DOHH2 (cell line): ENCODE measurements around the gene RB1.

Experiments used
- H3F3A ChIP-seq: fragments of 200-600 bp; sonication (generic), shearing (Covaris generic); 2 replicates; pipeline ENCODE4 v1.6.0; 2016; ENCODE audit warnings: antibody characterized with exemption, mild to moderate bottlenecking; ENCODE audit not compliant: control insufficient read depth, insufficient read depth
- H3K27ac ChIP-seq: fragments of 200-600 bp; sonication (generic); 2 replicates; pipeline ENCODE4 v1.5.1; 2014; ENCODE audit warnings: low read depth, mild to moderate bottlenecking, low read length, moderate library complexity
- H3K27me3 ChIP-seq: fragments of 200-600 bp; sonication (generic); 2 replicates; pipeline ENCODE4 v1.6.1; 2014; ENCODE audit warnings: mild to moderate bottlenecking, low read length, mixed read lengths; ENCODE audit not compliant: control insufficient read depth
- H3K36me3 ChIP-seq: fragments of 200-600 bp; sonication (generic); 2 replicates; pipeline ENCODE4 v1.6.1; 2014; ENCODE audit warnings: mild to moderate bottlenecking, low read length, moderate library complexity, mixed read lengths; ENCODE audit not compliant: control insufficient read depth
- H3K4me1 ChIP-seq: fragments of 200-600 bp; sonication (generic); 2 replicates; pipeline ENCODE4 v1.6.1; 2014; ENCODE audit warnings: mild to moderate bottlenecking, low read length, mixed read lengths; ENCODE audit not compliant: control insufficient read depth
- H3K4me2 ChIP-seq: fragments of 200-600 bp; sonication (generic); 2 replicates; pipeline ENCODE4 v1.6.0; 2014; ENCODE audit warnings: mild to moderate bottlenecking, low read length, moderate library complexity
- H3K4me3 ChIP-seq: fragments of 200-600 bp; sonication (generic); 2 replicates; pipeline ENCODE4 v1.5.1; 2014; ENCODE audit warnings: mild to moderate bottlenecking, low read length, mixed read lengths
- H3K79me2 ChIP-seq: fragments of 200-600 bp; sonication (generic); 2 replicates; pipeline ENCODE4 v1.6.1; 2014; ENCODE audit warnings: mild to moderate bottlenecking, low read length, mixed read lengths; ENCODE audit not compliant: control insufficient read depth
- H3K9me2 ChIP-seq: fragments of 200-600 bp; sonication (generic); replicated peaks from 2 replicates; pipeline ENCODE4 v1.6.1; 2014; ENCODE audit warnings: mild to moderate bottlenecking, low read length, mixed read lengths; ENCODE audit not compliant: control insufficient read depth
- H3K9me3 ChIP-seq: fragments of 200-600 bp; sonication (generic); 2 replicates; pipeline ENCODE4 v1.6.1; 2014; ENCODE audit warnings: antibody characterized with exemption, low read length, mixed read lengths; ENCODE audit not compliant: control insufficient read depth, insufficient read depth
- H4K20me1 ChIP-seq: fragments of 200-600 bp; sonication (generic); 2 replicates; pipeline ENCODE4 v1.6.0; 2014; ENCODE audit warnings: low read depth, mild to moderate bottlenecking, antibody characterized with exemption, low read length, moderate library complexity; ENCODE audit not compliant: control insufficient read depth, insufficient read depth
- EZH2phosphoT487 ChIP-seq: fragments of 200-600 bp; sonication (generic); IDR thresholded peaks from 2 replicates; pipeline ENCODE4 v1.6.1; 2017; ENCODE audit warnings: borderline replicate concordance, mild to moderate bottlenecking, antibody characterized with exemption, low read length, moderate library complexity, mixed read lengths
- TF ChIP-seq, protein P1 (sequence below): fragments of 200-600 bp; sonication (generic); IDR thresholded peaks from one replicate; pipeline ENCODE4 v1.5.1; 2014; ENCODE audit warnings: antibody characterized with exemption, mild to moderate bottlenecking, low read depth, low read length; ENCODE audit not compliant: poor library complexity, severe bottlenecking

Gene RB1

DNA sequence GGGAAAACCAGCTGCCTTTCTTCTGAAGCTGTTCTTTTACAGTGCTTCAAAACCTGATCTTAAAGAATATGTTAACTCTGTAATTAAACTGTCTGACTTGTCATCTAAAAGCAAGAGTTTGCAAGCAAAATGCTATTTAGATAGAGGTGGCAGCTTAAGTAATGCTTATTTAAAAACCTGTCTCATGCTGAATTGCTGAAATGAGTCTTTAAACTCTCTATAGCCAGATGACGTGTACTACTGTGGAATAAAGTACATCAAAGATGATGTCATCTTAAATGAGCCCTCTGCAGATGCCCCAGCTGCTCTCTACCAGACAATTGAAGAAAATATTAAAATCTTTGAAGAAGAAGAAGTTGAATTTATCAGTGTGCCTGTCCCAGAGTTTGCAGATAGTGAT lies 47.6 kb upstream of the RB1 start:
- H3K27me3 ChIP-seq: no peaks in the 10 kb centered on the region
- H3K27ac ChIP-seq: no peak overlapping the region
- H3K4me3 ChIP-seq: no peak overlapping the region
- H3K9me3 ChIP-seq: no peaks in the 10 kb centered on the region
- peaks cover 10% of the 10 kb centered on the region for H3K79me2 ChIP-seq
- no peaks in the 10 kb centered on the region for H3F3A ChIP-seq
- H3K9me2 ChIP-seq: no peaks in the 10 kb centered on the region
- TF ChIP-seq, protein P1, sequence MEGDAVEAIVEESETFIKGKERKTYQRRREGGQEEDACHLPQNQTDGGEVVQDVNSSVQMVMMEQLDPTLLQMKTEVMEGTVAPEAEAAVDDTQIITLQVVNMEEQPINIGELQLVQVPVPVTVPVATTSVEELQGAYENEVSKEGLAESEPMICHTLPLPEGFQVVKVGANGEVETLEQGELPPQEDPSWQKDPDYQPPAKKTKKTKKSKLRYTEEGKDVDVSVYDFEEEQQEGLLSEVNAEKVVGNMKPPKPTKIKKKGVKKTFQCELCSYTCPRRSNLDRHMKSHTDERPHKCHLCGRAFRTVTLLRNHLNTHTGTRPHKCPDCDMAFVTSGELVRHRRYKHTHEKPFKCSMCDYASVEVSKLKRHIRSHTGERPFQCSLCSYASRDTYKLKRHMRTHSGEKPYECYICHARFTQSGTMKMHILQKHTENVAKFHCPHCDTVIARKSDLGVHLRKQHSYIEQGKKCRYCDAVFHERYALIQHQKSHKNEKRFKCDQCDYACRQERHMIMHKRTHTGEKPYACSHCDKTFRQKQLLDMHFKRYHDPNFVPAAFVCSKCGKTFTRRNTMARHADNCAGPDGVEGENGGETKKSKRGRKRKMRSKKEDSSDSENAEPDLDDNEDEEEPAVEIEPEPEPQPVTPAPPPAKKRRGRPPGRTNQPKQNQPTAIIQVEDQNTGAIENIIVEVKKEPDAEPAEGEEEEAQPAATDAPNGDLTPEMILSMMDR: no peak
- no peak for TF ChIP-seq EZH2phosphoT487
- H3K4me2 ChIP-seq: no peak overlapping the region
- H3K4me1 ChIP-seq: no peaks in the 10 kb centered on the region
- peaks cover 53% of the 10 kb centered on the region for H3K36me3 ChIP-seq
- no peaks in the 10 kb centered on the region for H4K20me1 ChIP-seq

DNA sequence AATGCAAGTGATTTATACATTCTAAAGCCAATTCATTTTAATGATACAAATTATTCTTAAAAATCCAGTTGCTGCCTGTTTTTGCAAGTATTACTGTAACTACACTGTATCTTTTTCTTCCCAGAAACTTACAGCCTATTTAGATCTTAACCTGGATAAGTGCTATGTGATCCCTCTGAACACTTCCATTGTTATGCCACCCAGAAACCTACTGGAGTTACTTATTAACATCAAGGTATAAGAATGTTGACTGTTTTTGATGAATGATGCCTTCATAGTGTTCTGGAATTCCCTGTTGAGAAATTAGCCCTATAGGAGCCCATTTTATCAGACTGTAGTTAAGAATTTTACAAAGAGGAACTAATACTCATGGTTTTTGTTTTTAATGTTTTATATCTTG lies 45.5 kb upstream of the RB1 start:
- Histone ChIP-seq H3K9me3 (no peaks in the 10 kb centered on the region), H3K27ac (no peak overlapping the region), H3K4me2 (no peak overlapping the region), H3K36me3 (peaks cover 72% of the 10 kb centered on the region), H3K9me2 (no peaks in the 10 kb centered on the region), H3K4me1 (peaks cover 6% of the 10 kb centered on the region), H3K79me2 (no peaks in the 10 kb centered on the region), H3K27me3 (no peaks in the 10 kb centered on the region), H4K20me1 (no peaks in the 10 kb centered on the region), H3F3A (no peaks in the 10 kb centered on the region), H3K4me3 (no peak overlapping the region)
- TF ChIP-seq, protein P1: no peak
- TF ChIP-seq EZH2phosphoT487: no peak

DNA sequence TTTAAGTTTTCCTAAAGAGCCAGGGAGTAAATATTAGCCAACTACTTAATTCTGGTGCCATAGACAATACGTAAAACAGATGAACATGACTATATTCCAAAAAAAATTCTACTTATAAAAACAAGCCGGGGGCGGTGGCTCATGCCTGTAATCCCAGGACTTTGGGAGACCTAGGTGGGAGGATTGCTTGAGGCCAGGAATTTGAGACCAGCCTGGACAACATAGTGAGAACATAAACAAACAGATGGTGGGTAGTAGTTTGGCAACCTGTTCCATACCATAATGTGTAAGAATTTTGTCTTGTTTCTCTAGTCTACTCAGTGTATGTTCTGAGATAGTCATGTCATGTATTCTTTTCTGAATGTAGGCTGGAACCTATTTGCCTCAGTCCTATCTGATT lies 45.1 kb upstream of the RB1 start:
- Histone ChIP-seq H3K79me2 (no peaks in the 10 kb centered on the region), H3K4me1 (peaks cover 11% of the 10 kb centered on the region), H3K36me3 (peaks cover 76% of the 10 kb centered on the region), H3F3A (no peaks in the 10 kb centered on the region), H4K20me1 (no peaks in the 10 kb centered on the region), H3K4me3 (no peak overlapping the region), H3K27me3 (no peaks in the 10 kb centered on the region), H3K9me2 (no peaks in the 10 kb centered on the region), H3K9me3 (no peaks in the 10 kb centered on the region), H3K27ac (no peak overlapping the region), H3K4me2 (no peak overlapping the region)
- TF ChIP-seq, protein P1: no peak
- TF ChIP-seq EZH2phosphoT487: no peak

DNA sequence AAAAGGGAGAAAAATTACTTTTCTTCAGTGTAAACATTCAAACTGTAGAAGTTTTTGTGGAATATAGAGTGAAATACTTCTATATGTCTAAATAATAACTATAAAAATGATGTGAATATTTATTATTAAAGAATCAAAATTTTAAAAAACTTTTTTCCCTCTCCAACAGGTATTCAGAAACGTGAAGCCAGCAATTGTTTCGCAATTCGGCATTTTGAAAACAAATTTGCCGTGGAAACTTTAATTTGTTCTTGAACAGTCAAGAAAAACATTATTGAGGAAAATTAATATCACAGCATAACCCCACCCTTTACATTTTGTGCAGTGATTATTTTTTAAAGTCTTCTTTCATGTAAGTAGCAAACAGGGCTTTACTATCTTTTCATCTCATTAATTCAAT lies 42.6 kb upstream of the RB1 start:
- Histone ChIP-seq H3K36me3 (peaks cover 59% of the 10 kb centered on the region), H3K9me3 (no peaks in the 10 kb centered on the region)
- TF ChIP-seq, protein P1: no peak
- TF ChIP-seq EZH2phosphoT487: no peak

More for the DNA sequence above, 42.6 kb upstream of the RB1 start:
- no peaks in the 10 kb centered on the region for H3K9me2 ChIP-seq
- peaks cover 36% of the 10 kb centered on the region for H3K4me1 ChIP-seq
- no peak overlapping the region for H3K4me3 ChIP-seq
- no peaks in the 10 kb centered on the region for H3K27me3 ChIP-seq
- H3K27ac ChIP-seq: no peak overlapping the region
- H3K4me2 ChIP-seq: no peak overlapping the region
- H4K20me1 ChIP-seq: no peaks in the 10 kb centered on the region
- no peaks in the 10 kb centered on the region for H3K79me2 ChIP-seq
- H3F3A ChIP-seq: peaks cover 4% of the 10 kb centered on the region; the same call in 1 of the 2 replicates
